Measurements from ENCODE around the gene ANKRD6. TPM values are rescaled to one million over a fixed set of nuclear protein-coding genes. Genes with fewer than 3 reads are reported as not detected.
"Not testable (repeated sequence)": the region's sequence is repeated elsewhere in the genome, so short reads cannot be mapped to it uniquely, and the experiment has no call there.

ANKRD6 gene
- total RNA-seq, 8 experiments from 2014 or later, result 2.6 to 52.4 (median 33.7) TPM

DNA sequence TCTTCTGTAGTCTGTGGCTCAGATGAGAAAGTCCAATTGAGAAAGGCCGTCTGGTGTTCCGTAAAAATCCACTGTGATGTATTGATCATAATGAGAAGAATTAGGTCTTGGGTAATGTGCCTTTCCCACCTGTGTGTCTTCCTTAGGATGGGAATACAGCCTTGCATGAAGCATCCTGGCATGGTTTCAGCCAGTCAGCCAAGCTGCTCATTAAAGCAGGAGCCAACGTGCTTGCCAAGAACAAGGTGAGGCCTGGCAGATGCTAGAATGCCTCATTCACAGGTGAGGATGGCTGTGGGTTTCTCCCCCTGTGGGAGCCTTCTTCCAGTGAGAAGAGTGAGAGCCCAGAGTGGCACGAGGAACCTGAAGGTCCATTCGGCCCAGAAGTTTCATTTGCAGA is 172.9 kb downstream of the ANKRD6 start:
- no peak overlapping the region for H3K27ac ChIP-seq
- no peak overlapping the region for H3K4me3 ChIP-seq
- in situ Hi-C loops (cut with MboI; ENCODE audit: low pct_unique_long_range_greater_than_20kb in 2 of 9, low sequenced_read_pairs in 9 of 9, unreplicated experiment in 9 of 9), result loop anchor here in 3 of 9 experiments (25.0 kb wide), 1 partner anchor 169 kb away; the partner anchor contains the start of gene ANKRD6 (in 3 of the 3)
- H3K4me1 ChIP-seq (replicated peaks in 1 of 2), result peaks cover 0 to 4% of the 10 kb centered on the region in 2 donors
- 60 to 100% (median 83%) methylated on average over 1 to 4 of the region's 5 CpGs; no CpG with 5 or more reads in 3 of the 10 experiments for WGBS, 10 experiments
- no peak for ATAC-seq (replicated peaks in 6 of 8)

- H3K4me3 ChIP-seq, result no peak overlapping the region
- H3K4me1 ChIP-seq (replicated peaks in 1 of 2), result no peaks in the 10 kb centered on the region
- ATAC-seq (replicated peaks in 6 of 8), result peak in 6 of 8 experiments; percentile 26 to 96 (median 62)
- 19 to 100% (median 68%) methylated on average over 1 to 9 of the region's 11 CpGs for WGBS, 10 experiments
- no peak overlapping the region for H3K27ac ChIP-seq
- in situ Hi-C loops (cut with MboI; ENCODE audit: low pct_unique_long_range_greater_than_20kb in 2 of 9, low sequenced_read_pairs in 9 of 9, unreplicated experiment in 9 of 9), result loop anchor here in 3 of 9 experiments (25.0 kb wide), 1 partner anchor 173 kb away; the partner anchor contains the start of gene ANKRD6 (in 3 of the 3)
Measured at GRCh38 chr6:89610149-89610642, 177.2 kb downstream of the ANKRD6 start.

GRCh38 chr6:89611666-89612065 is 178.7 kb downstream of the ANKRD6 start:
- no peaks in the 10 kb centered on the region for H3K4me1 ChIP-seq (replicated peaks in 1 of 2)
- H3K27ac ChIP-seq, result no peak overlapping the region
- no peak overlapping the region for H3K4me3 ChIP-seq
- in situ Hi-C loops (cut with MboI; ENCODE audit: low pct_unique_long_range_greater_than_20kb in 2 of 9, low sequenced_read_pairs in 9 of 9, unreplicated experiment in 9 of 9), result loop anchor here in 3 of 9 experiments (25.0 kb wide), 1 partner anchor 174 kb away; the partner anchor contains the start of gene ANKRD6 (in 3 of the 3)
- no peak for ATAC-seq (replicated peaks in 6 of 8)

DNA sequence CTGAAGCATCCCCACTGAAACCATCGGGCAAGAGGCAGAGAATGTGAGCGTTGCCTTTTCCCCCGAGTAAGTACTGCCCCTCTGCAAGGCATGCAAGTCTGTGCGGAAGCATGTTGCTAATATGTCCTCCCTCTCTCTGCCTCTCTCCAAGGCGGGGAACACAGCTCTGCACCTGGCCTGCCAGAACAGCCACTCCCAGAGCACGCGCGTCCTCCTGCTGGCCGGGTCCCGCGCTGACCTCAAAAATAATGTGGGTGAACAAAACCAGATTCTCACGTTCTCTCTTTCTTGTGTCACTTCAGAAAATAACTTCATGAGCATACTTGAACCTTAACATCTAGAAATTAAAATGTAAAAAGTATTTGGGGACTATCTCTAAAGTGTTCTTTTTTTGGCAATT is 179.2 kb downstream of the ANKRD6 start:
- H3K4me1 ChIP-seq (replicated peaks in 1 of 2), result no peaks in the 10 kb centered on the region
- no peak for ATAC-seq (replicated peaks in 6 of 8)
- 59 to 100% (median 84%) methylated on average over 3 to 12 of the region's 12 CpGs; no CpG with 5 or more reads in 1 of the 10 experiments for WGBS, 10 experiments
- in situ Hi-C loops (cut with MboI; ENCODE audit: low pct_unique_long_range_greater_than_20kb in 2 of 9, low sequenced_read_pairs in 9 of 9, unreplicated experiment in 9 of 9), result loop anchor here in 3 of 9 experiments (25.0 kb wide), 1 partner anchor 175 kb away; the partner anchor contains the start of gene ANKRD6 (in 3 of the 3)
- no peak overlapping the region for H3K4me3 ChIP-seq
- no peak overlapping the region for H3K27ac ChIP-seq

GRCh38 chr6:89613790-89614189 is 180.8 kb downstream of the ANKRD6 start:
- Histone ChIP-seq H3K27ac (no peak overlapping the region), H3K4me1 (replicated peaks in 1 of 2) (no peaks in the 10 kb centered on the region), H3K4me3 (no peak overlapping the region)
- 56 to 100% (median 92%) methylated on average over 2 to 5 of the region's 5 CpGs; no CpG with 5 or more reads in 6 of the 10 experiments for WGBS, 10 experiments
- ATAC-seq (replicated peaks in 6 of 8), result no peak
- in situ Hi-C loops (cut with MboI; ENCODE audit: low pct_unique_long_range_greater_than_20kb in 2 of 9, low sequenced_read_pairs in 9 of 9, unreplicated experiment in 9 of 9), result loop anchor here in 3 of 9 experiments (25.0 kb wide), 1 partner anchor 176 kb away; the partner anchor contains the start of gene ANKRD6 (in 3 of the 3)

GRCh38 chr6:89615882-89616281 is 182.9 kb downstream of the ANKRD6 start:
- in situ Hi-C loops (cut with MboI; ENCODE audit: low pct_unique_long_range_greater_than_20kb in 2 of 9, low sequenced_read_pairs in 9 of 9, unreplicated experiment in 9 of 9), result loop anchor here in 3 of 9 experiments (25.0 kb wide), 1 partner anchor 179 kb away; the partner anchor contains the start of gene ANKRD6 (in 3 of the 3)
- WGBS, 10 experiments, result 29 to 100% (median 85%) methylated on average over 1 to 5 of the region's 5 CpGs; no CpG with 5 or more reads in 4 of the 10 experiments
- Histone ChIP-seq H3K4me1 (replicated peaks in 1 of 2) (no peaks in the 10 kb centered on the region), H3K4me3 (no peak overlapping the region), H3K27ac (no peak overlapping the region)
- no peak for ATAC-seq (replicated peaks in 6 of 8)

DNA sequence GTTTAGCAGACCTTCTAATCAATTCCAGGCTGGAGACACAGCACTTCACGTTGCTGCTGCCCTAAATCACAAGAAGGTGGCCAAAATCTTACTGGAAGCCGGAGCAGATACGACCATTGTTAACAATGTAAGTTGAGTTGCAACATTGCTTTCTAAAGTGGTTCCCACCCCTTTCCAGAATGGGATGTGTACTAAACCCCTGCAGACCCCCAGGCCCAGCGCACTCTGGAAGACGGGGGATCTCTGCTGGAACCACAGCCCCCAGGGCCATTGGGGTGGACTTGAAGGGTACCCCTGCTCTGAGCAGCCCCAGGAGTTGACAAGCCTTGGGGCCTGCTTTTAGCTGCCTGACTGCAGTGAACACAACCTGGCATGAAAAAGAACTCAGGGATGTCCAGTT is 183.6 kb downstream of the ANKRD6 start:
- 0 to 100% (median 93%) methylated on average over 1 to 2 of the region's 5 CpGs; no CpG with 5 or more reads in 7 of the 10 experiments for WGBS, 10 experiments
- in situ Hi-C loops (cut with MboI; ENCODE audit: low pct_unique_long_range_greater_than_20kb in 2 of 9, low sequenced_read_pairs in 9 of 9, unreplicated experiment in 9 of 9), result loop anchor here in 3 of 9 experiments (25.0 kb wide), 1 partner anchor 179 kb away; the partner anchor contains the start of gene ANKRD6 (in 3 of the 3)

DNA sequence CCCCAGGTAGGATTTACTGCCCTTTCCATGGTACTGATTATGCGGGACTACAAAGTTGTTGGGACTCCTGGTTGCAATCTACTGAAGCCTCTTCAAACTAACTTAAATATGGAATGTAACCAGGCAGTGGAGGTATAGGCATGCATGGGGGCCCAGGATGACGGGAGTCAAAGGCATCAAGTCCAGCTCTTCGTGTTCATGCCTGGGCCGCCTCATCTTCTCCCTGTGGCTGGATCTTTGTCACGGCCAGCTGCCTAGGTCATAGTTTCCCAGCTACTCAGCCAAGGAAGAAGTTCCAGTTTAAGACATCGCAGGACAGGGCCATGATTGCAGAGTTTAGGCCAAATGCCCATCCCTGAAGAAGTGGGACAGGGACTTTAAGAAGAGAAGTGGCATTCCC is 185.1 kb downstream of the ANKRD6 start:
- 84 to 100% (median 99%) methylated on average over 1 to 5 of the region's 6 CpGs; no CpG with 5 or more reads in 4 of the 10 experiments for WGBS, 10 experiments
- no peak for ATAC-seq (replicated peaks in 6 of 8)
- in situ Hi-C loops (cut with MboI; ENCODE audit: low pct_unique_long_range_greater_than_20kb in 2 of 9, low sequenced_read_pairs in 9 of 9, unreplicated experiment in 9 of 9), result loop anchor here in 3 of 9 experiments (25.0 kb wide), 1 partner anchor 181 kb away; the partner anchor contains the start of gene ANKRD6 (in 3 of the 3)
- no peak overlapping the region for H3K4me3 ChIP-seq
- no peaks in the 10 kb centered on the region for H3K4me1 ChIP-seq (replicated peaks in 1 of 2)
- H3K27ac ChIP-seq, result no peak overlapping the region

More for the DNA sequence above, 183.6 kb downstream of the ANKRD6 start:
- Histone ChIP-seq H3K27ac (no peak overlapping the region), H3K4me3 (no peak overlapping the region), H3K4me1 (replicated peaks in 1 of 2) (no peaks in the 10 kb centered on the region)
- no peak for ATAC-seq (replicated peaks in 6 of 8)

GRCh38 chr6:89619567-89619966 is 186.6 kb downstream of the ANKRD6 start:
- no peaks in the 10 kb centered on the region for H3K4me1 ChIP-seq (replicated peaks in 1 of 2)
- WGBS, 10 experiments, result 32 to 100% (median 93%) methylated on average over 1 to 6 of the region's 6 CpGs; no CpG with 5 or more reads in 2 of the 10 experiments
- no peak overlapping the region for H3K27ac ChIP-seq
- H3K4me3 ChIP-seq, result no peak overlapping the region
- ATAC-seq (replicated peaks in 6 of 8), result peak in 1 of 8 experiments; percentile 76
- in situ Hi-C loops (cut with MboI; ENCODE audit: low pct_unique_long_range_greater_than_20kb in 2 of 9, low sequenced_read_pairs in 9 of 9, unreplicated experiment in 9 of 9), result loop anchor here in 3 of 9 experiments (25.0 kb wide), 1 partner anchor 182 kb away; the partner anchor contains the start of gene ANKRD6 (in 3 of the 3)

DNA sequence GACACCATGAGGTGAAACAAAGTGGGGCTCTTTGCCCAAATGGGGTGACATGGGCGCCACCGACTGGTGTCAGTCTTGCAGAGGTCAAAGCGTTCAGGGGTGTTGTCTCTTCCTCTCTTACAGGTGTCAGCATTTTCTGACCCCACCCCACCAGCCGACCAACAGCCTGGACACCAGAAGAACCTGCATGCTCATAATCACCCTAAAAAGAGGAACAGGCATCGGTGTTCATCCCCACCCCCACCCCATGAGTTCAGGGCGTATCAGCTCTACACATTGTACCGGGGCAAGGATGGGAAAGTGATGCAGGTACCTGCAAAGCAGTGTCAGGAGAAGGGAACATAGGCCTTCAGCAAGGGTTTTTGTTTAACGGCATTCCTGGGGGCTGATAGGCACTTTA is 190.8 kb downstream of the ANKRD6 start:
- WGBS, 10 experiments, result 83 to 88% methylated on average over 1 to 7 of the region's 8 CpGs; no CpG with 5 or more reads in 8 of the 10 experiments
- H3K4me1 ChIP-seq (replicated peaks in 1 of 2), result no peaks in the 10 kb centered on the region
- in situ Hi-C loops (cut with MboI; ENCODE audit: low pct_unique_long_range_greater_than_20kb in 2 of 9, low sequenced_read_pairs in 9 of 9, unreplicated experiment in 9 of 9), result loop anchor here in 3 of 9 experiments (25.0 kb wide), 1 partner anchor 186 kb away; the partner anchor contains the start of gene ANKRD6 (in 3 of the 3)
- ATAC-seq (replicated peaks in 6 of 8), result no peak
- no peak overlapping the region for H3K27ac ChIP-seq
- no peak overlapping the region for H3K4me3 ChIP-seq

- Histone ChIP-seq H3K4me1 (replicated peaks in 1 of 2) (no peaks in the 10 kb centered on the region), H3K27ac (no peak overlapping the region), H3K4me3 (no peak overlapping the region)
- WGBS, 10 experiments, result 60 to 100% (median 90%) methylated on average over 2 to 9 of the region's 9 CpGs; no CpG with 5 or more reads in 5 of the 10 experiments
- no peak for ATAC-seq (replicated peaks in 6 of 8)
- in situ Hi-C loops (cut with MboI; ENCODE audit: low pct_unique_long_range_greater_than_20kb in 2 of 9, low sequenced_read_pairs in 9 of 9, unreplicated experiment in 9 of 9), result loop anchor here in 1 of 9 experiments (25.0 kb wide), 1 partner anchor 193 kb away; the partner anchor contains the start of gene ANKRD6
Measured at GRCh38 chr6:89630488-89630887, 197.5 kb downstream of the ANKRD6 start.

DNA sequence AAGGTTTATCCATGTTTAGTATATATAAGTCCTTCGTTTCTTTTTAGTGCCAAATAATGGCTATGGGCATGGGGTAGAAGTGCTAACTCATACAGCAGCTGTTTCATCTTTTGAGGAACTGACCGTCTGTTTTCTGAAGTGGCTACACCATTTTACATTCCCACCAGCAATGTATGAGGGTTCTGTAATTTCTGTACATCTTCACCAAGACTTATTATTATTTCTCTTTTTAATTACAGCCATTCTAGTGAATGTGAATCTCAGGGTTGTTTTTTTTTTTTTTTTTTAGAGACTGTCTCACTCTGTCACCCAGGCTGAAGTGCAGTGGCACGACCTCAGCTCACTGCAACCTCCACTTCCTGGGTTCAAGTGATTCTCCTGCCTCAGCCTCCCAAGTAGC is 203.5 kb downstream of the ANKRD6 start:
- 93 to 100% (median 100%) methylated on average over 1 to 3 of the region's 3 CpGs; no CpG with 5 or more reads in 3 of the 10 experiments for WGBS, 10 experiments
- in situ Hi-C loops (cut with MboI; ENCODE audit: low pct_unique_long_range_greater_than_20kb in 2 of 9, low sequenced_read_pairs in 9 of 9, unreplicated experiment in 9 of 9), result loop anchor here in 1 of 9 experiments (25.0 kb wide), 1 partner anchor 199 kb away; the partner anchor contains the start of gene ANKRD6
- H3K4me3 ChIP-seq; ATAC-seq (replicated peaks in 6 of 8); H3K27ac ChIP-seq: not testable (repeated sequence)
- H3K4me1 ChIP-seq (replicated peaks in 1 of 2), result peaks cover 3 to 11% of the 10 kb centered on the region in 2 donors

GRCh38 chr6:89637960-89638319 is 205.0 kb downstream of the ANKRD6 start:
- H3K4me3 ChIP-seq, result peak overlapping the region; percentile 60 to 99 (median 88)
- WGBS, 10 experiments, result 0 to 21% (median 2%) methylated on average over 1 to 5 of the region's 7 CpGs; no CpG with 5 or more reads in 4 of the 10 experiments
- in situ Hi-C loops (cut with MboI; ENCODE audit: low pct_unique_long_range_greater_than_20kb in 2 of 9, low sequenced_read_pairs in 9 of 9, unreplicated experiment in 9 of 9), result loop anchor here in 1 of 9 experiments (25.0 kb wide), 1 partner anchor 201 kb away; the partner anchor contains the start of gene ANKRD6
- peaks cover 11 to 17% of the 10 kb centered on the region in 2 donors for H3K4me1 ChIP-seq (replicated peaks in 1 of 2)
- peak in 4 of 8 experiments; percentile 1 to 15 (median 8) for ATAC-seq (replicated peaks in 6 of 8)
- peak overlapping the region; percentile 88 to 93 for H3K27ac ChIP-seq

Data from motor neuron (in vitro differentiated cells).